T-helper 1 cell treated with Interleukin-12 subunit alpha and Interleukin-12 subunit beta and Interleukin-4 antibody, amounts not matched to agents 30 μg/mL and 1 μg/mL, for 36 hours (primary cell): ENCODE results near the gene NF1.
"Not testable (repeated sequence)": the region's sequence is repeated elsewhere in the genome, so short reads cannot be mapped to it uniquely, and the experiment has no call there.

Experiments
- H3K27ac Mint-ChIP-seq: one replicate; pipeline ENCODE4 v1.8.0; 2021; ENCODE audit warnings: mild to moderate bottlenecking, mixed read lengths
- H3K27me3 Mint-ChIP-seq: one replicate; pipeline ENCODE4 v1.8.0; 2021; ENCODE audit warnings: low read depth, mixed read lengths
- H3K36me3 Mint-ChIP-seq: one replicate; pipeline ENCODE4 v1.8.0; 2021; ENCODE audit warnings: low read depth, mixed read lengths
- H3K4me1 Mint-ChIP-seq: one replicate; pipeline ENCODE4 v1.8.0; 2021; ENCODE audit warnings: low read depth, mixed read lengths
- H3K4me3 Mint-ChIP-seq: one replicate; pipeline ENCODE4 v1.8.0; 2021; ENCODE audit warnings: mild to moderate bottlenecking, moderate library complexity, mixed read lengths
- H3K9me3 Mint-ChIP-seq: one replicate; pipeline ENCODE4 v1.8.0; 2021; ENCODE audit warnings: mixed read lengths

Gene NF1

GRCh38 chr17:31096106-31096436 lies 1.3 kb downstream of the NF1 start:
- Mint-ChIP-seq H3K4me1 (peaks cover 18% of the 10 kb centered on the region), H3K27ac (peak overlapping the region; percentile 92), H3K27me3 (no peaks in the 10 kb centered on the region), H3K9me3 (no peaks in the 10 kb centered on the region), H3K36me3 (no peaks in the 10 kb centered on the region), H3K4me3 (peak overlapping the region; percentile 97)

GRCh38 chr17:31099016-31099415 lies 4.2 kb downstream of the NF1 start:
- no peaks in the 10 kb centered on the region for H3K9me3 Mint-ChIP-seq
- H3K27me3 Mint-ChIP-seq, result no peaks in the 10 kb centered on the region
- H3K36me3 Mint-ChIP-seq, result no peaks in the 10 kb centered on the region
- H3K4me1 Mint-ChIP-seq, result peaks cover 12% of the 10 kb centered on the region
- H3K4me3 Mint-ChIP-seq, result no peak overlapping the region
- H3K27ac Mint-ChIP-seq, result no peak overlapping the region

- no peaks in the 10 kb centered on the region for H3K36me3 Mint-ChIP-seq
- no peaks in the 10 kb centered on the region for H3K27me3 Mint-ChIP-seq
- no peaks in the 10 kb centered on the region for H3K9me3 Mint-ChIP-seq
- no peak overlapping the region for H3K4me3 Mint-ChIP-seq
- H3K27ac Mint-ChIP-seq, result no peak overlapping the region
- H3K4me1 Mint-ChIP-seq, result peaks cover 7% of the 10 kb centered on the region
Measured at GRCh38 chr17:31100840-31101459, 6.2 kb downstream of the NF1 start.

- Mint-ChIP-seq H3K4me1 (no peaks in the 10 kb centered on the region), H3K9me3 (no peaks in the 10 kb centered on the region)
Measured at GRCh38 chr17:31101943-31102342, 7.2 kb downstream of the NF1 start.

GRCh38 chr17:31105991-31106390 lies 11.2 kb downstream of the NF1 start:
- Mint-ChIP-seq H3K27ac (no peak overlapping the region), H3K4me1 (peaks cover 2% of the 10 kb centered on the region), H3K27me3 (no peaks in the 10 kb centered on the region), H3K4me3 (no peak overlapping the region), H3K9me3 (no peaks in the 10 kb centered on the region), H3K36me3 (no peaks in the 10 kb centered on the region)

More at GRCh38 chr17:31101943-31102342, 7.2 kb downstream of the NF1 start:
- Mint-ChIP-seq H3K27me3 (no peaks in the 10 kb centered on the region), H3K36me3 (no peaks in the 10 kb centered on the region), H3K27ac (no peak overlapping the region), H3K4me3 (no peak overlapping the region)

GRCh38 chr17:31111183-31111582 lies 16.4 kb downstream of the NF1 start:
- Mint-ChIP-seq H3K9me3 (no peaks in the 10 kb centered on the region), H3K36me3 (no peaks in the 10 kb centered on the region), H3K27ac (no peak overlapping the region), H3K27me3 (no peaks in the 10 kb centered on the region), H3K4me3 (no peak overlapping the region), H3K4me1 (peaks cover 9% of the 10 kb centered on the region)

- Mint-ChIP-seq H3K9me3 (no peaks in the 10 kb centered on the region), H3K36me3 (no peaks in the 10 kb centered on the region), H3K27me3 (no peaks in the 10 kb centered on the region), H3K4me3 (no peak overlapping the region), H3K4me1 (peaks cover 9% of the 10 kb centered on the region), H3K27ac (no peak overlapping the region)
Measured at GRCh38 chr17:31112001-31112661, 17.4 kb downstream of the NF1 start.

GRCh38 chr17:31113368-31113767 lies 18.6 kb downstream of the NF1 start:
- not testable (repeated sequence) for H3K36me3 Mint-ChIP-seq, H3K4me3 Mint-ChIP-seq, H3K9me3 Mint-ChIP-seq, H3K27ac Mint-ChIP-seq, H3K4me1 Mint-ChIP-seq, H3K27me3 Mint-ChIP-seq

- no peak overlapping the region for H3K27ac Mint-ChIP-seq
Measured at GRCh38 chr17:31113939-31114338, 19.2 kb downstream of the NF1 start.

GRCh38 chr17:31114956-31115555 lies 20.3 kb downstream of the NF1 start:
- Mint-ChIP-seq H3K36me3 (no peaks in the 10 kb centered on the region), H3K27me3 (no peaks in the 10 kb centered on the region)

More at GRCh38 chr17:31113939-31114338, 19.2 kb downstream of the NF1 start:
- H3K4me1 Mint-ChIP-seq, result peaks cover 9% of the 10 kb centered on the region
- no peaks in the 10 kb centered on the region for H3K9me3 Mint-ChIP-seq
- no peaks in the 10 kb centered on the region for H3K36me3 Mint-ChIP-seq
- no peaks in the 10 kb centered on the region for H3K27me3 Mint-ChIP-seq
- no peak overlapping the region for H3K4me3 Mint-ChIP-seq

GRCh38 chr17:31116167-31116566 lies 21.4 kb downstream of the NF1 start:
- H3K27ac Mint-ChIP-seq, result no peak overlapping the region
- H3K4me3 Mint-ChIP-seq, result no peak overlapping the region
- H3K4me1 Mint-ChIP-seq, result peaks cover 7% of the 10 kb centered on the region
- H3K36me3 Mint-ChIP-seq, result no peaks in the 10 kb centered on the region
- H3K27me3 Mint-ChIP-seq, result no peaks in the 10 kb centered on the region
- H3K9me3 Mint-ChIP-seq, result no peaks in the 10 kb centered on the region

More at GRCh38 chr17:31114956-31115555, 20.3 kb downstream of the NF1 start:
- Mint-ChIP-seq H3K4me3 (no peak overlapping the region), H3K27ac (no peak overlapping the region), H3K9me3 (no peaks in the 10 kb centered on the region), H3K4me1 (peaks cover 8% of the 10 kb centered on the region)

GRCh38 chr17:31122746-31123145 lies 28.0 kb downstream of the NF1 start:
- no peaks in the 10 kb centered on the region for H3K9me3 Mint-ChIP-seq
- no peaks in the 10 kb centered on the region for H3K36me3 Mint-ChIP-seq
- no peak overlapping the region for H3K27ac Mint-ChIP-seq
- H3K27me3 Mint-ChIP-seq, result no peaks in the 10 kb centered on the region
- H3K4me3 Mint-ChIP-seq, result no peak overlapping the region
- H3K4me1 Mint-ChIP-seq, result peaks cover 1% of the 10 kb centered on the region

- Mint-ChIP-seq H3K4me1 (peaks cover 9% of the 10 kb centered on the region), H3K36me3 (peaks cover 1% of the 10 kb centered on the region), H3K27ac (no peak overlapping the region), H3K4me3 (no peak overlapping the region), H3K9me3 (no peaks in the 10 kb centered on the region), H3K27me3 (no peaks in the 10 kb centered on the region)
Measured at GRCh38 chr17:31126318-31126717, 31.5 kb downstream of the NF1 start.

- no peak overlapping the region for H3K4me3 Mint-ChIP-seq
- no peaks in the 10 kb centered on the region for H3K27me3 Mint-ChIP-seq
- peaks cover 1% of the 10 kb centered on the region for H3K36me3 Mint-ChIP-seq
- H3K27ac Mint-ChIP-seq, result no peak overlapping the region
- peaks cover 10% of the 10 kb centered on the region for H3K4me1 Mint-ChIP-seq
- no peaks in the 10 kb centered on the region for H3K9me3 Mint-ChIP-seq
Measured at GRCh38 chr17:31128241-31128640, 33.5 kb downstream of the NF1 start.
